GM12878 (cell line): ENCODE data around the gene FILIP1L.

Experiments
- EP300 ChIP-seq, 2 experiments: fragments of 150-350 bp in 1 of 2; IDR thresholded peaks; 2 replicates each; pipeline ENCODE4 v1.6.1; 2011 to 2012; ENCODE audit warnings: low read depth in 2 of 2, low read length in 2 of 2, borderline replicate concordance in 1 of 2, improper control_type of control experiment in 1 of 2, inconsistent platforms in 1 of 2; ENCODE audit not compliant: control insufficient read depth in 1 of 2
- GABPA ChIP-seq: IDR thresholded peaks from 2 replicates; pipeline ENCODE4 v1.6.1; 2014; ENCODE audit warnings: antibody characterized with exemption, low read depth, mild to moderate bottlenecking, inconsistent platforms
- POLR2AphosphoS5 ChIP-seq: IDR thresholded peaks from 2 replicates; pipeline ENCODE4 v1.6.1; 2011; ENCODE audit warnings: mild to moderate bottlenecking, low read length, inconsistent platforms
- RFX5 ChIP-seq: IDR thresholded peaks from 2 replicates; pipeline ENCODE4 v1.6.1; 2011; ENCODE audit warnings: low read depth, low read length, improper control_type of control experiment

GRCh38 chr3:99884484-99884883 lies 229.8 kb downstream of the FILIP1L start:
- no peak for TF ChIP-seq EP300 (IDR thresholded peaks at IDR 0.05; ENCODE audit: borderline replicate concordance in 1 of 2, control insufficient read depth in 1 of 2, low read depth in 2 of 2, low read length in 2 of 2)
- TF ChIP-seq RFX5, result no peak
- TF ChIP-seq POLR2AphosphoS5, result no peak
- no peak for TF ChIP-seq GABPA
